K562 treated with DMSO at 1 percent for 12 hours (cell line): Measurements from ENCODE around the gene CXCR5. TPM values are rescaled to one million over a fixed set of nuclear protein-coding genes. Genes with fewer than 3 reads are reported as not detected.

ENCODE experiments used
- total RNA-seq: library from RNA; unstranded; fragments of 300-600 nt; gene quantifications from 2 replicates; pipeline ENCODE4 v1.2.3, GENCODE V29; 2022; ENCODE audit not compliant: insufficient read depth

Gene CXCR5, protein sequence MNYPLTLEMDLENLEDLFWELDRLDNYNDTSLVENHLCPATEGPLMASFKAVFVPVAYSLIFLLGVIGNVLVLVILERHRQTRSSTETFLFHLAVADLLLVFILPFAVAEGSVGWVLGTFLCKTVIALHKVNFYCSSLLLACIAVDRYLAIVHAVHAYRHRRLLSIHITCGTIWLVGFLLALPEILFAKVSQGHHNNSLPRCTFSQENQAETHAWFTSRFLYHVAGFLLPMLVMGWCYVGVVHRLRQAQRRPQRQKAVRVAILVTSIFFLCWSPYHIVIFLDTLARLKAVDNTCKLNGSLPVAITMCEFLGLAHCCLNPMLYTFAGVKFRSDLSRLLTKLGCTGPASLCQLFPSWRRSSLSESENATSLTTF
- total RNA-seq, result not detected in 2 replicates

DNA sequence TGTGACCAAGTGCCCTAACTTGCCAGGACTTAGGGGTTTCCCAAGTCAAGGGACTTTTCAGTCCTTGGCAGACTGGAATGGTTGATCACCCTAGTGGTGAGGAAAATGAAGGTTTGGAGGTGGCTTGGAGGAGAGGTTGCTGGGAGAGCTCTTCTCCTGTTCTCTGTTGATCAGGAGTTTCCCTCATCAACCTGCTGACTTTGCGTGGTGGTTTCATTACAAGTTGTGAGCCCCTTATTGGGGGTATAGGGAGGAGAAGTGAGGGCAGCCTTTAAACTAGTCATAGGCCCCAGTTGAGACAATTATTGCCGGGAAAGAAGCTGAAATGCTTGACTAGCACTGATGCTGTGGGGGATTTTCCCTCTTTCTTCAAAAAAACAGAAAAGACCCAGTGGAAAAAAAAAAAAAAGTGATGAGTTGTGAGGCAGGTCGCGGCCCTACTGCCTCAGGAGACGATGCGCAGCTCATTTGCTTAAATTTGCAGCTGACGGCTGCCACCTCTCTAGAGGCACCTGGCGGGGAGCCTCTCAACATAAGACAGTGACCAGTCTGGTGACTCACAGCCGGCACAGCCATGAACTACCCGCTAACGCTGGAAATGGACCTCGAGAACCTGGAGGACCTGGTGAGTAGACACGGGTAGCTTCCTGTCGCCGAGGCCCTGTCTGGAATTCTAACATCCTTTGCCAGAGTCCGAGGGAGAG, at the start of gene CXCR5:
Gene CXCR5, plus strand, starts transcription at position 525 of the 704 bp plus-strand sequence. Its CDS starts 50 bp downstream, at position 575.

Other genes starting within 250 kb of the CXCR5 start
- not detected in 2 replicates for gene TREH, start 204.2 kb upstream of the CXCR5 start, total RNA-seq
- gene DDX6, start 92.7 kb upstream of the CXCR5 start, total RNA-seq, result 6.4 and 28.2 TPM in 2 replicates
- 2.3 and 12.1 TPM in 2 replicates for gene BCL9L, start 42.0 kb downstream of the CXCR5 start, total RNA-seq
- not detected in 2 replicates for gene UPK2, start 72.4 kb downstream of the CXCR5 start, total RNA-seq
- not detected in 2 replicates for gene FOXR1, start 87.9 kb downstream of the CXCR5 start, total RNA-seq
- 8.3 and 17.1 TPM in 2 replicates for gene CENATAC, start 114.2 kb downstream of the CXCR5 start, total RNA-seq
- gene RPS25, start 134.5 kb downstream of the CXCR5 start, total RNA-seq, result 1,621 and 2,114 TPM in 2 replicates
- gene TRAPPC4, start 134.9 kb downstream of the CXCR5 start, total RNA-seq, result 149 and 183 TPM in 2 replicates
- 37.9 and 44.4 TPM in 2 replicates for gene SLC37A4, start 147.0 kb downstream of the CXCR5 start, total RNA-seq
- gene HYOU1, start 173.3 kb downstream of the CXCR5 start, total RNA-seq, result 137 and 244 TPM in 2 replicates
- 33.0 and 35.8 TPM in 2 replicates for gene VPS11, start 183.9 kb downstream of the CXCR5 start, total RNA-seq
- 65.7 and 78.9 TPM in 2 replicates for gene HMBS, start 201.0 kb downstream of the CXCR5 start, total RNA-seq
- 17.6 and 45.7 TPM in 2 replicates for gene DPAGT1, start 218.0 kb downstream of the CXCR5 start, total RNA-seq
- 26.1 and 40.1 TPM in 2 replicates for gene C2CD2L, start 223.5 kb downstream of the CXCR5 start, total RNA-seq
- gene HINFP, start 237.7 kb downstream of the CXCR5 start, total RNA-seq, result 20.0 and 31.5 TPM in 2 replicates